HCT116 (cell line): ENCODE measurements around the gene FLACC1. TPM values are rescaled to one million over a fixed set of nuclear protein-coding genes. Genes with fewer than 3 reads are reported as not detected.

Experiments used
- ATAC-seq: fragments of 200-7000 bp; cut with Tn5 transposase; 2 replicates; pipeline ENCODE4 v1.9.1; 2020; ENCODE audit warnings: mild to moderate bottlenecking, moderate library complexity
- BruUV-seq: library from RNA; stranded (reverse); fragments of 400-500 nt; replicated peaks from 2 replicates; lab custom pipeline; 2021; lab: Mats Ljungman, UMichigan
- CTCF ChIA-PET: fragments of 300-600 bp; sonication (Branson Sonifier 250); formaldehyde crosslinking; loops from one replicate; lab custom pipeline; 2021; ENCODE audit warnings: antibody characterized with exemption; lab: Charles Lee
- POLR2A ChIA-PET: fragments of 300-600, 350-600 bp; sonication (Branson Sonifier 250); formaldehyde crosslinking; loops from one replicate; lab custom pipeline; 2021; ENCODE audit warnings: antibody characterized with exemption; lab: Charles Lee
- RAD21 ChIA-PET, 2 experiments: fragments of 300-600 bp; sonication (Branson Sonifier 250); formaldehyde crosslinking; loops; one replicate each; lab custom pipeline; 2023; ENCODE audit warnings: low total read pairs in 2 of 2; ENCODE audit not compliant: uncharacterized antibody in 2 of 2, unreplicated experiment in 2 of 2, low non-redundant PET in 1 of 2; lab: Charles Lee
- DNase-seq: peaks from one replicate; pipeline ENCODE4 v3.0.0-alpha.2; 2010; ENCODE audit warnings: low read depth, low spot score
- H2AFZ ChIP-seq: fragments of 200-600 bp; shearing (Covaris generic), sonication (generic); 2 replicates; pipeline ENCODE4 v1.6.1; 2017; ENCODE audit warnings: low read depth, mixed run types, mixed read lengths, antibody characterized with exemption, low read length; ENCODE audit not compliant: poor library complexity, severe bottlenecking
- H3K27ac ChIP-seq: 2 replicates; pipeline ENCODE4 v1.5.1; 2012; ENCODE audit warnings: low read depth, low read length
- H3K27me3 ChIP-seq: fragments of 200-600 bp; sonication (generic); 2 replicates; pipeline ENCODE4 v1.6.1; 2016; ENCODE audit warnings: mixed run types, low read length, mixed read lengths; ENCODE audit not compliant: insufficient read depth
- H3K36me3 ChIP-seq, 2 experiments: fragments of 200-500 bp in 1 of 2; fragments of 200-600 bp in 1 of 2; sonication (Bioruptor generic) in 1 of 2; sonication (generic) in 1 of 2; 2 replicates each; pipeline versions ENCODE4 v1.5.1 to v1.6.1; 2014 to 2016; ENCODE audit warnings: low read length in 2 of 2, inconsistent platforms in 1 of 2, mixed read lengths in 1 of 2, mixed run types in 1 of 2; ENCODE audit not compliant: insufficient read depth in 2 of 2, control insufficient read depth in 1 of 2
- H3K4me1 ChIP-seq, 2 experiments: fragments of 200-600 bp in 1 of 2; sonication (generic) in 1 of 2; 2 replicates each; pipeline versions ENCODE4 v1.5.1 to v1.6.1; 2012 to 2017; ENCODE audit warnings: low read length in 2 of 2, inconsistent platforms in 1 of 2, mild to moderate bottlenecking in 1 of 2, mixed read lengths in 1 of 2, mixed run types in 1 of 2, moderate library complexity in 1 of 2; ENCODE audit not compliant: insufficient read depth in 2 of 2, control insufficient read depth in 1 of 2
- H3K4me2 ChIP-seq: fragments of 200-600 bp; sonication (generic); 2 replicates; pipeline ENCODE4 v1.6.1; 2017; ENCODE audit warnings: mixed run types, low read length, mixed read lengths
- H3K4me3 ChIP-seq, 2 experiments: fragments of 200-600 bp in 1 of 2; sonication (generic) in 1 of 2; replicated peaks in 1 of 2; 2 replicates each; pipeline ENCODE4 v1.5.1; 2011 to 2016; ENCODE audit warnings: low read length in 2 of 2, control low read depth in 1 of 2, low read depth in 1 of 2, mild to moderate bottlenecking in 1 of 2, mixed read lengths in 1 of 2, mixed run types in 1 of 2
- H3K79me2 ChIP-seq: fragments of 200-600 bp; sonication (generic); 2 replicates; pipeline ENCODE4 v1.6.1; 2017; ENCODE audit warnings: mild to moderate bottlenecking, mixed run types, low read length, moderate library complexity, mixed read lengths; ENCODE audit not compliant: insufficient read depth
- H3K9ac ChIP-seq: fragments of 200-600 bp; sonication (generic); 2 replicates; pipeline ENCODE4 v1.6.1; 2016; ENCODE audit warnings: low read length, mixed read lengths
- H3K9me2 ChIP-seq: fragments of 200-600 bp; sonication (generic), shearing (Covaris generic); 2 replicates; pipeline ENCODE4 v1.6.1; 2017; ENCODE audit warnings: mixed run types, mild to moderate bottlenecking, moderate library complexity; ENCODE audit not compliant: insufficient read depth
- H3K9me3 ChIP-seq, 2 experiments: fragments of 200-500 bp in 1 of 2; fragments of 200-600 bp in 1 of 2; sonication (Bioruptor generic) in 1 of 2; sonication (generic) in 1 of 2; 2 replicates each; pipeline ENCODE4 v1.6.1; 2014 to 2017; ENCODE audit warnings: low read length in 2 of 2, mixed read lengths in 2 of 2, inconsistent platforms in 1 of 2, low read depth in 1 of 2, mild to moderate bottlenecking in 1 of 2, mixed run types in 1 of 2, moderate library complexity in 1 of 2; ENCODE audit not compliant: control insufficient read depth in 1 of 2, insufficient read depth in 1 of 2
- H4K20me1 ChIP-seq: fragments of 200-600 bp; sonication (generic), shearing (Covaris generic); 2 replicates; pipeline ENCODE4 v1.6.1; 2017; ENCODE audit warnings: mixed run types, mild to moderate bottlenecking, moderate library complexity; ENCODE audit not compliant: insufficient read depth
- CEBPB ChIP-seq: IDR thresholded peaks from 2 replicates; pipeline ENCODE4 v1.6.1; 2012; ENCODE audit warnings: low read depth
- EGR1 ChIP-seq: IDR thresholded peaks from 2 replicates; pipeline ENCODE4 v1.6.1; 2012; ENCODE audit warnings: low read depth
- EZH2phosphoT487 ChIP-seq: fragments of 200-600 bp; IDR thresholded peaks from 2 replicates; pipeline ENCODE4 v1.6.1; 2018; ENCODE audit warnings: antibody characterized with exemption, borderline replicate concordance
- FOSL1 ChIP-seq: IDR thresholded peaks from 2 replicates; pipeline ENCODE4 v1.6.1; 2012; ENCODE audit warnings: low read depth
- JUND ChIP-seq: IDR thresholded peaks from 2 replicates; pipeline ENCODE4 v1.6.1; 2012
- POLR2A ChIP-seq: IDR thresholded peaks from 2 replicates; pipeline ENCODE4 v1.7.0; 2011; ENCODE audit warnings: borderline replicate concordance; ENCODE audit not compliant: insufficient read depth, insufficient read length; ENCODE audit errors: extremely low read depth
- RAD21 ChIP-seq: IDR thresholded peaks from 2 replicates; pipeline ENCODE4 v1.6.1; 2012; ENCODE audit warnings: low read depth, mild to moderate bottlenecking
- SIN3A ChIP-seq: IDR thresholded peaks from 2 replicates; pipeline ENCODE4 v1.6.1; 2012; ENCODE audit warnings: low read depth
- TCF7L2 ChIP-seq: IDR thresholded peaks from 2 replicates; pipeline ENCODE4 v1.7.0; 2011; ENCODE audit warnings: borderline replicate concordance, inconsistent platforms; ENCODE audit not compliant: insufficient read depth, insufficient read length; ENCODE audit errors: extremely low read depth
- YY1 ChIP-seq: IDR thresholded peaks from 2 replicates; pipeline ENCODE4 v1.6.1; 2011; ENCODE audit warnings: low read length, low read depth, moderate library complexity, mild to moderate bottlenecking; ENCODE audit not compliant: insufficient replicate concordance; ENCODE audit errors: extremely low read depth
- ZNF274 ChIP-seq: fragments of 200-500 bp; sonication (Bioruptor generic); IDR thresholded peaks from 2 replicates; pipeline ENCODE4 v1.6.1; 2014; ENCODE audit warnings: mild to moderate bottlenecking, low read depth, low read length, inconsistent platforms
- intact Hi-C: fragments of 100-400 bp; cut with micrococcal nuclease; formaldehyde crosslinking; loops from 2 replicates; pipeline ENCODE4 v1.10.0; 2022
- total RNA-seq: library from RNA; stranded (reverse); gene quantifications from one replicate; pipeline ENCODE4 v1.2.1, GENCODE V29; 2021; ENCODE audit not compliant: unreplicated experiment
- TF ChIP-seq, protein P1 (sequence below): IDR thresholded peaks from 2 replicates; pipeline ENCODE4 v1.6.1; 2011; ENCODE audit warnings: mild to moderate bottlenecking, low read length, moderate library complexity; ENCODE audit not compliant: insufficient replicate concordance; ENCODE audit errors: extremely low read depth
- TF ChIP-seq, protein P2 (sequence below), 3 experiments: fragments of 200-600 bp in 1 of 3; sonication (generic) in 1 of 3; IDR thresholded peaks in 2 of 3; conservative IDR thresholded peaks in 1 of 3; 2 replicates each; pipeline ENCODE4 v1.5.1; 2012 to 2017; ENCODE audit warnings: low read depth in 2 of 3, low read length in 2 of 3, antibody characterized with exemption in 1 of 3, borderline replicate concordance in 1 of 3, control low read depth in 1 of 3, mild to moderate bottlenecking in 1 of 3, mixed read lengths in 1 of 3, mixed run types in 1 of 3, moderate library complexity in 1 of 3; ENCODE audit not compliant: insufficient read depth in 1 of 3
- TF ChIP-seq, protein P3 (sequence below): IDR thresholded peaks from 2 replicates; pipeline ENCODE4 v1.6.1; 2012
- TF ChIP-seq, protein P4 (sequence below): IDR thresholded peaks from 2 replicates; pipeline ENCODE4 v1.6.1; 2012

The FLACC1 gene
- total RNA-seq, 1 experiment from 2014 or later, result 0.74 TPM

DNA sequence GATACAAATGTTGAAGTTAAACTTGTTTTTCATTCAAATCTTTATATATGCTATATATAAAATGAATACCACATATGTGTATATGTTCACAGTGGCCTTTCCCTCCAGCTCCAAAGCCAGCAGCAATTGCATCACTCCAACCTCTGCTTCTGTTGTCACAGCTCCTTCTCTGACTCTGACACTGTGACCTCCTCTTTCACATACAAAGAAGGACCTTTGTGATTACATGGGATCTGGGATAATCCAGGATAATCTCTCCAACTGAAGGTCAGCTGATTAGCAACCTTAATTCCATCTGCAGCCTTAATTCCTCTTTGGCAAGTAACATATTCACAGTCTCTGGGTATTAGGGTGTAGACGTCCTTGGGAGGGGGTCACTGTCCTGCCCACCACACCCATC lies 8.4 kb downstream of the FLACC1 start:
- no peak overlapping the region for H3K4me3 ChIP-seq
- no peak overlapping the region for H3K4me2 ChIP-seq
- TF ChIP-seq, protein P1, sequence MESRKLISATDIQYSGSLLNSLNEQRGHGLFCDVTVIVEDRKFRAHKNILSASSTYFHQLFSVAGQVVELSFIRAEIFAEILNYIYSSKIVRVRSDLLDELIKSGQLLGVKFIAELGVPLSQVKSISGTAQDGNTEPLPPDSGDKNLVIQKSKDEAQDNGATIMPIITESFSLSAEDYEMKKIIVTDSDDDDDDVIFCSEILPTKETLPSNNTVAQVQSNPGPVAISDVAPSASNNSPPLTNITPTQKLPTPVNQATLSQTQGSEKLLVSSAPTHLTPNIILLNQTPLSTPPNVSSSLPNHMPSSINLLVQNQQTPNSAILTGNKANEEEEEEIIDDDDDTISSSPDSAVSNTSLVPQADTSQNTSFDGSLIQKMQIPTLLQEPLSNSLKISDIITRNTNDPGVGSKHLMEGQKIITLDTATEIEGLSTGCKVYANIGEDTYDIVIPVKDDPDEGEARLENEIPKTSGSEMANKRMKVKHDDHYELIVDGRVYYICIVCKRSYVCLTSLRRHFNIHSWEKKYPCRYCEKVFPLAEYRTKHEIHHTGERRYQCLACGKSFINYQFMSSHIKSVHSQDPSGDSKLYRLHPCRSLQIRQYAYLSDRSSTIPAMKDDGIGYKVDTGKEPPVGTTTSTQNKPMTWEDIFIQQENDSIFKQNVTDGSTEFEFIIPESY, result no peak
- TF ChIP-seq RAD21 (no peak), TCF7L2 (no peak), EZH2phosphoT487 (no peak), EGR1 (no peak), CEBPB (no peak), JUND (no peak), ZNF274 (no peak)
- H2AFZ ChIP-seq, result no peak overlapping the region
- ChIA-PET POLR2A (no interaction called here), RAD21 (no interaction called here), CTCF (no interaction called here)
- no peak for ATAC-seq
- H3K36me3 ChIP-seq, result no peaks in the 10 kb centered on the region
- no peaks in the 10 kb centered on the region for H3K9me3 ChIP-seq
- BruUV-seq, result no TSS peak
- H3K9me2 ChIP-seq, result no peaks in the 10 kb centered on the region
- H3K79me2 ChIP-seq, result no peaks in the 10 kb centered on the region
- H3K27ac ChIP-seq, result no peak overlapping the region
- H4K20me1 ChIP-seq, result no peaks in the 10 kb centered on the region
- H3K4me1 ChIP-seq, result no peaks in the 10 kb centered on the region; a peak in 2 of 4 replicates
- no peak for DNase-seq
- no peak overlapping the region for H3K9ac ChIP-seq
- H3K27me3 ChIP-seq, result no peaks in the 10 kb centered on the region
- intact Hi-C loops, result no loop called here

DNA sequence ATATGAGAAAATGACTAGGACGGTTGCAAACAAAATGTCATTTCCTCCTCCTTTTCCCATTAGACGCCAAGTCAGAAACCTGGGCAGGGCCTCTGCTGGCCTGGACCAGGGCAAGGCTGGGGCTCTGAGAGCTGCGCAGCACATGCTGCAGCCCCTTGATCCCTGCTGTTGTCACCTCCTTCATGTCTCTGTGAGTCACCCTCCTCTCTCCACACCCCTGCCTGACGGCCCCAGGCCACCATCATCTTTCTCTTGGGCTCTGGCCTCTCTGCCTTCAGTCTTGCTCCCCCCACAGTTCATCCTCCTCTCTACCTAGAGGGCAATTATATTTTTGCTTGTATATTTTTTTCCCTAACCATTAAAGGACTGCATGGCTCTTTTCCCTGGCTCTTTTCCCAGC lies 10.0 kb downstream of the FLACC1 start:
- no TSS peak for BruUV-seq
- H3K27me3 ChIP-seq, result no peaks in the 10 kb centered on the region
- ChIA-PET POLR2A (no interaction called here), RAD21 (no interaction called here), CTCF (no interaction called here)
- intact Hi-C loops, result no loop called here
- DNase-seq (no peak), ATAC-seq (no peak)
- H3K9ac ChIP-seq, result no peak overlapping the region
- H2AFZ ChIP-seq, result no peak overlapping the region
- H3K4me1 ChIP-seq, result no peaks in the 10 kb centered on the region; a peak in 2 of 4 replicates
- no peaks in the 10 kb centered on the region for H3K9me2 ChIP-seq
- H3K4me3 ChIP-seq, result no peak overlapping the region
- no peaks in the 10 kb centered on the region for H3K79me2 ChIP-seq
- H3K9me3 ChIP-seq, result no peaks in the 10 kb centered on the region
- TF ChIP-seq ZNF274 (no peak), FOSL1 (no peak), SIN3A (no peak), YY1 (no peak), POLR2A (no peak), JUND (no peak)
- TF ChIP-seq, protein P2, sequence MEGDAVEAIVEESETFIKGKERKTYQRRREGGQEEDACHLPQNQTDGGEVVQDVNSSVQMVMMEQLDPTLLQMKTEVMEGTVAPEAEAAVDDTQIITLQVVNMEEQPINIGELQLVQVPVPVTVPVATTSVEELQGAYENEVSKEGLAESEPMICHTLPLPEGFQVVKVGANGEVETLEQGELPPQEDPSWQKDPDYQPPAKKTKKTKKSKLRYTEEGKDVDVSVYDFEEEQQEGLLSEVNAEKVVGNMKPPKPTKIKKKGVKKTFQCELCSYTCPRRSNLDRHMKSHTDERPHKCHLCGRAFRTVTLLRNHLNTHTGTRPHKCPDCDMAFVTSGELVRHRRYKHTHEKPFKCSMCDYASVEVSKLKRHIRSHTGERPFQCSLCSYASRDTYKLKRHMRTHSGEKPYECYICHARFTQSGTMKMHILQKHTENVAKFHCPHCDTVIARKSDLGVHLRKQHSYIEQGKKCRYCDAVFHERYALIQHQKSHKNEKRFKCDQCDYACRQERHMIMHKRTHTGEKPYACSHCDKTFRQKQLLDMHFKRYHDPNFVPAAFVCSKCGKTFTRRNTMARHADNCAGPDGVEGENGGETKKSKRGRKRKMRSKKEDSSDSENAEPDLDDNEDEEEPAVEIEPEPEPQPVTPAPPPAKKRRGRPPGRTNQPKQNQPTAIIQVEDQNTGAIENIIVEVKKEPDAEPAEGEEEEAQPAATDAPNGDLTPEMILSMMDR (IDR thresholded peaks at IDR 0.05 in 2 of 3, conservative IDR thresholded peaks at IDR 0.05 in 1 of 3; ENCODE audit: borderline replicate concordance in 1 of 3, insufficient read depth in 1 of 3, low read depth in 2 of 3, low read length in 2 of 3), result no peak
- TF ChIP-seq, protein P3, sequence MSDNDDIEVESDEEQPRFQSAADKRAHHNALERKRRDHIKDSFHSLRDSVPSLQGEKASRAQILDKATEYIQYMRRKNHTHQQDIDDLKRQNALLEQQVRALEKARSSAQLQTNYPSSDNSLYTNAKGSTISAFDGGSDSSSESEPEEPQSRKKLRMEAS, result no peak
- TF ChIP-seq, protein P4, sequence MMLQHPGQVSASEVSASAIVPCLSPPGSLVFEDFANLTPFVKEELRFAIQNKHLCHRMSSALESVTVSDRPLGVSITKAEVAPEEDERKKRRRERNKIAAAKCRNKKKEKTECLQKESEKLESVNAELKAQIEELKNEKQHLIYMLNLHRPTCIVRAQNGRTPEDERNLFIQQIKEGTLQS, result no peak
- H3K36me3 ChIP-seq, result no peaks in the 10 kb centered on the region
- no peak overlapping the region for H3K27ac ChIP-seq
- H4K20me1 ChIP-seq, result no peaks in the 10 kb centered on the region
- H3K4me2 ChIP-seq, result no peak overlapping the region
